B cell (primary cell): ENCODE data around the gene MAML3. TPM values are rescaled to one million over a fixed set of nuclear protein-coding genes. Genes with fewer than 3 reads are reported as not detected.

Experiments
- ATAC-seq: fragments of 200-7000 bp; cut with Tn5 transposase; one replicate; pipeline ENCODE4 v1.10.0; 2021; ENCODE audit warnings: low read depth, mild to moderate bottlenecking, moderate number of reproducible peaks, moderate library complexity
- CTCF ChIA-PET: fragments of 350-600 bp; sonication (Branson Sonifier 250); formaldehyde crosslinking; loops from one replicate; lab custom pipeline; 2021; ENCODE audit warnings: antibody characterized with exemption, inconsistent platforms; lab: Charles Lee
- POLR2A ChIA-PET: fragments of 350-600 bp; sonication (Branson Sonifier 250); formaldehyde crosslinking; loops from one replicate; lab custom pipeline; 2021; ENCODE audit warnings: antibody characterized with exemption; lab: Charles Lee
- DNase-seq: peaks from one replicate; pipeline ENCODE4 v3.0.0; 2013
- H2AFZ ChIP-seq: 2 replicates; pipeline ENCODE4 v1.6.1; 2012; ENCODE audit warnings: mild to moderate bottlenecking, low read depth, low read length; ENCODE audit not compliant: insufficient read depth, poor library complexity, severe bottlenecking
- H3K27ac ChIP-seq, 2 donors: 1 replicate in 1 of 2; 2 replicates in 1 of 2; pipeline ENCODE4 v1.5.1; 2012 to 2013; ENCODE audit warnings: low read length in 2 of 2, mild to moderate bottlenecking in 2 of 2, moderate library complexity in 1 of 2
- H3K27me3 ChIP-seq, 4 experiments: fragments of 200-600 bp in 1 of 4; sonication (generic) in 1 of 4; replicated peaks in 1 of 4; 1 replicate in 2 of 4; 2 replicates in 2 of 4; pipeline versions ENCODE4 v1.6.1 to v1.7.0; 2013 to 2016; ENCODE audit warnings: low read length in 3 of 4, mild to moderate bottlenecking in 2 of 4, mixed read lengths in 1 of 4, moderate library complexity in 1 of 4; ENCODE audit not compliant: insufficient read depth in 4 of 4, control insufficient read depth in 3 of 4; ENCODE audit errors: control extremely low read depth in 1 of 4
- H3K36me3 ChIP-seq, 2 experiments: replicated peaks in 1 of 2; 1 replicate in 1 of 2; 2 replicates in 1 of 2; pipeline versions ENCODE4 v1.6.1 to v1.7.1; 2013; ENCODE audit warnings: low read length in 1 of 2; ENCODE audit not compliant: insufficient read depth in 2 of 2, control insufficient read depth in 1 of 2; ENCODE audit errors: control extremely low read depth in 1 of 2, extremely low read depth in 1 of 2
- H3K4me1 ChIP-seq, 2 donors: fragments of 200-600 bp in 1 of 2; sonication (generic) in 1 of 2; 1 replicate in 1 of 2; 2 replicates in 1 of 2; pipeline versions ENCODE4 v1.5.1 to v1.6.1; 2013 to 2017; ENCODE audit warnings: low read length in 2 of 2; ENCODE audit not compliant: control insufficient read depth in 2 of 2, insufficient read depth in 2 of 2
- H3K4me2 ChIP-seq: replicated peaks from 2 replicates; pipeline ENCODE3; 2012; ENCODE audit warnings: mild to moderate bottlenecking, low read depth, low read length; ENCODE audit not compliant: poor library complexity, severe bottlenecking
- H3K4me3 ChIP-seq, 5 experiments: fragments of 200-600 bp in 1 of 5; sonication (generic) in 1 of 5; 1 replicate in 3 of 5; 2 replicates in 2 of 5; pipeline versions ENCODE4 v1.5.1 to v1.7.0; 2011 to 2016; ENCODE audit warnings: low read length in 4 of 5, mild to moderate bottlenecking in 4 of 5, low read depth in 2 of 5, control low read depth in 1 of 5, moderate library complexity in 1 of 5; ENCODE audit not compliant: insufficient read depth in 1 of 5; ENCODE audit errors: control extremely low read depth in 1 of 5, extremely low read depth in 1 of 5
- H3K79me2 ChIP-seq: fragments of 200-600 bp; sonication (generic); one replicate; pipeline ENCODE4 v1.6.0; 2016; ENCODE audit warnings: low read length; ENCODE audit not compliant: control insufficient read depth, insufficient read depth
- H3K9ac ChIP-seq: fragments of 200-600 bp; sonication (generic); 2 replicates; pipeline ENCODE4 v1.6.1; 2017; ENCODE audit warnings: mild to moderate bottlenecking, low read length, moderate library complexity
- H3K9me3 ChIP-seq, 3 donors: one replicate each; pipeline versions ENCODE4 v1.6.1 to v1.7.1; 2013; ENCODE audit warnings: low read length in 2 of 3; ENCODE audit not compliant: control insufficient read depth in 2 of 3, insufficient read depth in 1 of 3; ENCODE audit errors: control extremely low read depth in 1 of 3
- H4K20me1 ChIP-seq: 2 replicates; pipeline ENCODE4 v1.6.0; 2012; ENCODE audit warnings: mild to moderate bottlenecking, low read length; ENCODE audit not compliant: insufficient read depth, control insufficient read depth, poor library complexity, severe bottlenecking
- H3K27ac Mint-ChIP-seq: one replicate; pipeline ENCODE4 v1.8.0; 2021; ENCODE audit warnings: mixed read lengths
- H3K27me3 Mint-ChIP-seq: one replicate; pipeline ENCODE4 v1.8.0; 2021; ENCODE audit warnings: mixed read lengths
- H3K4me1 Mint-ChIP-seq: one replicate; pipeline ENCODE4 v1.8.0; 2021; ENCODE audit warnings: mixed read lengths
- H3K4me3 Mint-ChIP-seq: one replicate; pipeline ENCODE4 v1.8.0; 2021; ENCODE audit warnings: mixed read lengths
- H3K9me3 Mint-ChIP-seq: one replicate; pipeline ENCODE4 v1.8.0; 2022; ENCODE audit warnings: mixed read lengths; ENCODE audit not compliant: insufficient read depth
- CTCF ChIP-seq: fragments of 200-600 bp; IDR thresholded peaks from one replicate; pipeline ENCODE4 v1.8.0; 2022; ENCODE audit warnings: antibody characterized with exemption, mild to moderate bottlenecking
- EZH2 ChIP-seq: IDR thresholded peaks from 2 replicates; pipeline ENCODE4 v1.6.1; 2012; ENCODE audit warnings: borderline replicate concordance, low read depth, mild to moderate bottlenecking, moderate library complexity, low read length; ENCODE audit not compliant: insufficient read depth, poor library complexity, severe bottlenecking
- WGBS: methylation state at CpG from one replicate; pipeline ENCODE4 v1.1.5; 2013; ENCODE audit warnings: missing lambda C conversion rate; ENCODE audit not compliant: insufficient coverage; 5-methylcytosine and 5-hydroxymethylcytosine counted together
- intact Hi-C: fragments of 100-400 bp; cut with micrococcal nuclease; formaldehyde crosslinking; loops from one replicate; pipeline ENCODE4 v1.10.0; 2022
- polyA plus RNA-seq: library from polyadenylated mRNA; depleted of rRNA; stranded (reverse); fragments of >200 nt; gene quantifications from 2 replicates; pipeline ENCODE4 v1.2.3, GENCODE V29; 2012
- total RNA-seq, 2 donors: library from RNA; stranded (reverse); fragments of 120-200 nt in 1 of 2; gene quantifications; 1 replicate in 1 of 2; 2 replicates in 1 of 2; pipeline versions ENCODE4 v1.2.3 to v1.2.4, GENCODE V29; 2013 to 2022

Gene MAML3
- total and polyA plus RNA-seq, 2 donors (not counting 1 experiment from before 2014, with no cell fraction given) = 0.94 to 5.3 TPM

GRCh38 chr4:140108713-140109230 is 45.2 kb downstream of the MAML3 start:
- peaks cover 15% of the 10 kb centered on the region for H3K4me1 Mint-ChIP-seq
- TF ChIP-seq CTCF (no peak), EZH2 (no peak)
- CTCF ChIA-PET = interaction anchor here (0.6 kb wide), 1 partner anchor 98 kb away, joined by 3 read pairs; no protein-coding TSS in a partner anchor

GRCh38 chr4:140108243-140108642 is 45.7 kb downstream of the MAML3 start:
- no peak overlapping the region for H3K4me2 ChIP-seq
- no peak overlapping the region for H3K27ac Mint-ChIP-seq

More at GRCh38 chr4:140108713-140109230, 45.2 kb downstream of the MAML3 start:
- intact Hi-C loops = no loop called here
- H3K27me3 Mint-ChIP-seq = peaks cover 29% of the 10 kb centered on the region
- ATAC-seq (no peak), DNase-seq (no peak)
- Histone ChIP-seq H3K9ac (no peak overlapping the region), H3K27me3 (no peaks in the 10 kb centered on the region), H3K4me3 (no peak overlapping the region), H3K36me3 (no peaks in the 10 kb centered on the region), H4K20me1 (no peaks in the 10 kb centered on the region), H3K9me3 (no peaks in the 10 kb centered on the region), H3K27ac (no peak overlapping the region), H3K4me2 (no peak overlapping the region), H3K4me1 (peaks cover 0 to 7% of the 10 kb centered on the region in 2 donors), H2AFZ (no peak overlapping the region), H3K79me2 (no peaks in the 10 kb centered on the region)
- H3K27ac Mint-ChIP-seq = no peak overlapping the region
- POLR2A ChIA-PET = no interaction called here
- H3K9me3 Mint-ChIP-seq = no peaks in the 10 kb centered on the region
- no peak overlapping the region for H3K4me3 Mint-ChIP-seq

More at GRCh38 chr4:140108243-140108642, 45.7 kb downstream of the MAML3 start:
- Histone ChIP-seq H3K9me3 (no peaks in the 10 kb centered on the region), H3K27me3 (no peaks in the 10 kb centered on the region), H4K20me1 (no peaks in the 10 kb centered on the region), H2AFZ (no peak overlapping the region), H3K27ac (no peak overlapping the region), H3K79me2 (no peaks in the 10 kb centered on the region), H3K9ac (no peak overlapping the region), H3K4me3 (no peak overlapping the region), H3K4me1 (peaks cover 0 to 5% of the 10 kb centered on the region in 2 donors), H3K36me3 (no peaks in the 10 kb centered on the region)
- POLR2A ChIA-PET = no interaction called here
- intact Hi-C loops = no loop called here
- peaks cover 28% of the 10 kb centered on the region for H3K27me3 Mint-ChIP-seq
- H3K4me1 Mint-ChIP-seq = peaks cover 17% of the 10 kb centered on the region
- no peaks in the 10 kb centered on the region for H3K9me3 Mint-ChIP-seq
- TF ChIP-seq CTCF = no peak
- TF ChIP-seq EZH2 = no peak
- CTCF ChIA-PET = interaction anchor here (0.6 kb wide), 1 partner anchor 98 kb away, joined by 3 read pairs; no protein-coding TSS in a partner anchor
- 18% methylated on average over 3 of the region's 4 CpGs for WGBS
- H3K4me3 Mint-ChIP-seq = no peak overlapping the region
- ATAC-seq (no peak), DNase-seq (no peak)
